ENCODE measurements around the gene IRF9.

The IRF9 gene

DNA sequence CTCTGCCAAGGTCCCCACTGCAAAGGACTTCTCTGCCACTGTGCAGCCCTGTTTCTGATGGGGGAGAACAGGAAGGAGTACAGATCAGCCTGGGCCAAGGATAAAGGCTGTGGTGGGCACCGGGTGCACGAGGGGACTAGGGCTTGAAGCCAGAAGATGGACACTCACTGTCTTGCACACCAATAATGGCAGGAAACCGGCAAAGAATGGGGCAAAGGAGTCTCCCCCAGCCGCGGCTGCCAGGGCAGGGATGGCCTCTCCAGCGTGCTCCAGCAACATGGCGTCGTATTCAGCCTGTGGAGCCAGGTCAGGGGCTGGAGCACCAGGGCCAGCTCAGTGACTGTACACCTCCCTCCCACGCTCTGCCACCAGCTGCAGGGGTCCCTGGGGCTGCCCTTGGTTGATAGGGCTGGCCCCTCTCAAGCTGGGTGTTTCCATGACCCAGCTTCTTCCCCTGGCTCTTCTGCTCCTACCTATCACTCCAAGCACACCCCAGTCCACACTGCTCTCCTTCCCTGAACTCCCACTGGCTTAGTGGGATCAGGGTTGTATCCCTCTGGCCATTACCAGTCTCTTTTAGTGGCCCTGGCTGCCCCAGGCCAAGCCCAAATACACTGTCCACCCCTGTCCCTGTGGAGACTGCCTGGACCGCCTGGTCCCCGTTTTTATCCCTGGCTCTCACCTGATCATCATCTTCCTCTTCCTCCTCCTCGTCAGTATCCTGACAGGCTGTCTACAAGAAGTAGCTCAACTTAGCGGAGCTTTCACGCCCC, 21.2 kb downstream of the IRF9 start:
- peaks cover 93% of the 10 kb centered on the region for H3K36me3 ChIP-seq (ENCODE audit: control insufficient read depth, insufficient read depth, low read length)
- no peak overlapping the region for H3K27ac ChIP-seq (ENCODE audit: insufficient read depth, low read length, poor library complexity, severe bottlenecking)

DNA sequence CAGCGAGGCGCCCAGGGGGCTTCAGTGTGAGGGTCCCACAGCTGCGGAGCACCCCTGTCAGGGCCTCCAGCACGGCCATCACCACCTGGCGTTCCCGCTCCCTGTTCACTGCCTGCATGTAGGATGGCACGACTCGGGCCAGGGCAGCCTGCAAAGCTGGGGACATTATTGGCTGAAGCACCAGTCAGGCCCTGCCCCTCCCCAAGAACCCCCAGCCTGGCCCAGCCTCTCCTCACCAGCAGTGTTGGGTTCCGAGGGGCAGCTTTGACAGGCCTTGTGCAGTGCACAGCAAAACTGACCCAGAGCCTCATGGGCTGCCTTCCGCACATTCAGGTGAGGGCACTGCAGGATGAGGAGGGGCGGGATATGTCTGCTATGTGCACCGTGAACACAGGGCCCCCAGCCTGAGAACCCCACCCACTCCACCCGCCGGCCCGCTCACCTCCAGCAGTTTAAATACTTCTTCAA, 22.0 kb downstream of the IRF9 start:
- Histone ChIP-seq H3K27me3 (replicated peaks; ENCODE audit: control insufficient read depth, insufficient read depth, low read length, poor library complexity, severe bottlenecking) (no peaks in the 10 kb centered on the region), H3K4me3 (ENCODE audit: insufficient read depth, low read depth, low read length, poor library complexity, severe bottlenecking) (no peak overlapping the region), H3K36me3 (ENCODE audit: control insufficient read depth, insufficient read depth, low read length) (peaks cover 87% of the 10 kb centered on the region), H3K4me1 (ENCODE audit: control insufficient read depth, insufficient read depth, low read length, poor library complexity, severe bottlenecking) (peaks cover 8% of the 10 kb centered on the region), H3K27ac (ENCODE audit: insufficient read depth, low read length, poor library complexity, severe bottlenecking) (no peak overlapping the region), H3K9me3 (ENCODE audit: control insufficient read depth, low read length) (no peaks in the 10 kb centered on the region)
- DNase-seq = no peak

More for the DNA sequence above, 21.2 kb downstream of the IRF9 start:
- H3K4me3 ChIP-seq (ENCODE audit: insufficient read depth, low read depth, low read length, poor library complexity, severe bottlenecking) = no peak overlapping the region
- no peak for DNase-seq
- H3K27me3 ChIP-seq (replicated peaks; ENCODE audit: control insufficient read depth, insufficient read depth, low read length, poor library complexity, severe bottlenecking) = no peaks in the 10 kb centered on the region
- H3K9me3 ChIP-seq (ENCODE audit: control insufficient read depth, low read length) = no peaks in the 10 kb centered on the region
- H3K4me1 ChIP-seq (ENCODE audit: control insufficient read depth, insufficient read depth, low read length, poor library complexity, severe bottlenecking) = peaks cover under 1% of the 10 kb centered on the region

DNA sequence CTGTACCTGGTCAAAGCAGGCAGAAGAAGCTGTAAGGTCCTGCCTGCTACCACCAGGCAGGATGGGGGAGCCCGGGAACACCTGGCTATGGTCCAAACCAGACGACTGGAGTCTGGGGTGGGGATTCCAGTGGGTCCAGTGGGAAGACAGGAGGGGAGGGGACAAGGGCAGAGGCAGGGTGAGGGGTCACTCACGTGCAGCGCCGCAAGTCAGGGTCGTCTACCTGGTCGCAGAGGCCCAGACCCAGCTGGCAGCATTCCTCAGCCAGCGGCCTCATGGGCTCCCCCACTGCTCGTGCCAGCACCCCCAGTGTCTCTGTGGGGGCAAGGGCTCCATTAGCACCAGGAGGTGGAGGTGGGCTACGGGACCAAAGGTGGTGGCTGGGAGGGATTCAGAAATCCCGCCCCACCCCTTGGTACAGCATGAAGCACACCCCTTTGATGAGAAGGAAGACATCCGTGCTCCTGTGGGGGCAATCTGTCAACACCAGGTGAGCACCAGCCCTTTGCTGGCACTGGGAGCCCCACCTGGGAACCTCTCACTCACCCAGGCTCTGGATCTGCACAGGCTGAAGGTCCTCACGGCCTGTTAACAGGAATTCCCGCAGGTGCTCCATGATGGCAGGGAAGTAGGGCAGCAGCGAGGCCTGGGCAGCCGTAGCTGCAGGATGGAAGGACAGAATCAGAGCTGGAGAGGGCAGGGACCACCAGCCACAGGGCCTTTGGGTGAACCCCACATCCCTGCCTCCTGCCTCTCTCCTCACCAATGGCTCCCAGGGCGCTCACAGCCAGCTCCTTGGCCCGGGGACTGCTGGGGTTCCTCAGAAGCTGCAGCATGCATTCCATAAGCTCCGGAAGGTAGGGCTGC, 23.3 kb downstream of the IRF9 start:
- no peak overlapping the region for H3K4me3 ChIP-seq (ENCODE audit: insufficient read depth, low read depth, low read length, poor library complexity, severe bottlenecking)
- H3K27ac ChIP-seq (ENCODE audit: insufficient read depth, low read length, poor library complexity, severe bottlenecking) = no peak overlapping the region
- DNase-seq = no peak
- no peaks in the 10 kb centered on the region for H3K9me3 ChIP-seq (ENCODE audit: control insufficient read depth, low read length)
- H3K36me3 ChIP-seq (ENCODE audit: control insufficient read depth, insufficient read depth, low read length) = peaks cover 75% of the 10 kb centered on the region
- no peaks in the 10 kb centered on the region for H3K27me3 ChIP-seq (replicated peaks; ENCODE audit: control insufficient read depth, insufficient read depth, low read length, poor library complexity, severe bottlenecking)
- peaks cover 19% of the 10 kb centered on the region for H3K4me1 ChIP-seq (ENCODE audit: control insufficient read depth, insufficient read depth, low read length, poor library complexity, severe bottlenecking)

DNA sequence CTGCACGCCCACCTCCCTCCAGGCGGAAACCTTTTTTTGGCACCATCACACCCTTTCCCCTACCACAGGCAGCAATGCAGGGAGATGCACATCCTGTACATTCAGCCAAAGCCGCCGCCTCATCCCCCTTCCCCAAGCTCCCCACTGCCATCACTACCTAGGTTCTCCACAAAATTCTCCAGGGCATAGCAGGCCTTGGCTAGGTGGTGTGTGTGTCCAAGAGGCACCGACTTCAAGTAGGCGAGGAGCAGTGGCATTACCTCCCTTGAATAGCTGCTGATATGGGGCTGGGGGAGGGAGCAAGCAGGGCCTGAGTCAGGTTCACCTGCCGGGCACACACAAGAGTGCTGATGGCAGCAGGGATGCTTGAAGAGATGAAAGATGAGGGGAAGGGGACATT, 24.0 kb downstream of the IRF9 start:
- peaks cover 71% of the 10 kb centered on the region for H3K36me3 ChIP-seq (ENCODE audit: control insufficient read depth, insufficient read depth, low read length)
- no peak overlapping the region for H3K27ac ChIP-seq (ENCODE audit: insufficient read depth, low read length, poor library complexity, severe bottlenecking)
- H3K9me3 ChIP-seq (ENCODE audit: control insufficient read depth, low read length) = no peaks in the 10 kb centered on the region

DNA sequence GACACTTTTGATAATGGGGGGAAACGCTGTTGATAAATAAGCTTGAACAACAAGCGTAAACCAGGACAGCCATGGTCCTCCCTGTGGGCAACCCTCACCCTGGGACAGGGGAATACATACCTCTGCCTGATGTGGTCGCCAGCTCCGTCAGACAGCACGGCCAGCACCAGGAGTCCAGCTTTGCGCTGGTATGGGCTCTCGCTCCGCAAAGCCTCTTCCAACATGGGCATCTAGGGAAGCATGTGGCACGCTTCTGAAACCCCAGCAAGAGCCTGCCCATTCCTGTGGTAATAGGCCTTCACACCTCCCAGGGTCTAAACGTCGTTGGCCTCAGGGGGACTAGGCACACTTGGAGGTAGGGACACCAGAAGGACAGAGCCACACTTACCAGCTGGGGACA, 24.7 kb downstream of the IRF9 start:
- DNase-seq = no peak
- Histone ChIP-seq H3K4me3 (ENCODE audit: insufficient read depth, low read depth, low read length, poor library complexity, severe bottlenecking) (no peak overlapping the region), H3K27me3 (replicated peaks; ENCODE audit: control insufficient read depth, insufficient read depth, low read length, poor library complexity, severe bottlenecking) (no peaks in the 10 kb centered on the region), H3K4me1 (ENCODE audit: control insufficient read depth, insufficient read depth, low read length, poor library complexity, severe bottlenecking) (peaks cover 19% of the 10 kb centered on the region), H3K27ac (ENCODE audit: insufficient read depth, low read length, poor library complexity, severe bottlenecking) (no peak overlapping the region), H3K9me3 (ENCODE audit: control insufficient read depth, low read length) (no peaks in the 10 kb centered on the region), H3K36me3 (ENCODE audit: control insufficient read depth, insufficient read depth, low read length) (peaks cover 68% of the 10 kb centered on the region)

More for the DNA sequence above, 24.0 kb downstream of the IRF9 start:
- Histone ChIP-seq H3K27me3 (replicated peaks; ENCODE audit: control insufficient read depth, insufficient read depth, low read length, poor library complexity, severe bottlenecking) (no peaks in the 10 kb centered on the region), H3K4me1 (ENCODE audit: control insufficient read depth, insufficient read depth, low read length, poor library complexity, severe bottlenecking) (peaks cover 19% of the 10 kb centered on the region), H3K4me3 (ENCODE audit: insufficient read depth, low read depth, low read length, poor library complexity, severe bottlenecking) (no peak overlapping the region)
- no peak for DNase-seq

DNA sequence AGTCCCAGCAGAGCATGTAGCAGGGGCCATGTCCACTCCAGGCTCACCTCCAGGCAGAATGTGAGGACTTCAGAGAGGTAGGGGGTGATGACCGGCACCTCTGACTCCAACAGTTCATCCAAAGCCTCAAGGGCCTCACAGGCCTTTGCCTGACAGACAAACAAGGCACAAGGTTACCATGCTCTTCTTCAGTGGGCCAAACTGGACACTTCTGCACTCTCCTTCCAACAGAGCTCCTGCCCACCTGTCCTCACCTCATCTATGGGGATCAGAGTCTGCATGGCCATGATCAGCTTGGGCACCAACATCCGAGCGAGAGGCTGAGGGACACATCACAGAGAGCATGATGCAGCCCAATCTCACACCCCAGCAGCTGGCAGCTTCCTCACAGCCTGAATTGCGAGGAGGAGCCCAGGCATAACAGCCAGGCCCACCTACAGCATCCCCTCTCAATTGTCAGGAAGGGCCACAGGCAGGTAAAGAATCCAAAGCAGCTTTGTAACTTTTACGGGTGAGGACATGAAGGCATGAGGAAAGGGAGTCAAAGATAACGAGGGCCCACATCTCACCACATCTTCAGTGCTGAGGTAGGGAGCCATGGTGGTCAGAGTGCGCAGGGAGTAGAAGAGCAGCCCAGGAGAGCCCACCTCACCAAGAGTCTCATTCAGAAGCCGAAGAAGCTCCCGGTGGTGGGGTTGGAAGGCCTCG, 25.9 kb downstream of the IRF9 start:
- no peak for DNase-seq
- H3K9me3 ChIP-seq (ENCODE audit: control insufficient read depth, low read length) = no peaks in the 10 kb centered on the region
- peak overlapping the region; percentile 81 for H3K27ac ChIP-seq (ENCODE audit: insufficient read depth, low read length, poor library complexity, severe bottlenecking)
- H3K4me1 ChIP-seq (ENCODE audit: control insufficient read depth, insufficient read depth, low read length, poor library complexity, severe bottlenecking) = peaks cover 19% of the 10 kb centered on the region
- no peaks in the 10 kb centered on the region for H3K27me3 ChIP-seq (replicated peaks; ENCODE audit: control insufficient read depth, insufficient read depth, low read length, poor library complexity, severe bottlenecking)
- no peak overlapping the region for H3K4me3 ChIP-seq (ENCODE audit: insufficient read depth, low read depth, low read length, poor library complexity, severe bottlenecking)
- H3K36me3 ChIP-seq (ENCODE audit: control insufficient read depth, insufficient read depth, low read length) = peaks cover 55% of the 10 kb centered on the region

DNA sequence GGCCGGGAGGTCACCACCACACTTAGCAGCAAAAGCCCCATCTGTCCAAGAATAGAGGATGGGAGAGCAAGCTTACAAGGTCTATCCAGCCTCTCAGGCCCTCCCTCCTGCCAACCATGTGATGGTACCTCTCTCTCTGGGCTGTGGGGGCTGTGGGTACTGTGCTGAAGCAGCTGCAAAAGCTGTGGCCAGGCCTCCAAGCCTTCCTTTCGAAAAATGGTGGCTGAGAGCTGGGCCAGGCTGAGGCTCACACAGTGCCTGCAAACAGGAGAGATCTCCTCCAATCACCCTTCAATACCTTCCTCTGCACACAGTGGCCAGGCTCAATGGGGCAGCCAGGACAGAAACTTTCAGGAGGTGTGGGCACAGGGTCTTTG, 26.5 kb downstream of the IRF9 start:
- Histone ChIP-seq H3K36me3 (ENCODE audit: control insufficient read depth, insufficient read depth, low read length) (peaks cover 53% of the 10 kb centered on the region), H3K27ac (ENCODE audit: insufficient read depth, low read length, poor library complexity, severe bottlenecking) (peak overlapping the region; percentile 81), H3K9me3 (ENCODE audit: control insufficient read depth, low read length) (no peaks in the 10 kb centered on the region), H3K4me1 (ENCODE audit: control insufficient read depth, insufficient read depth, low read length, poor library complexity, severe bottlenecking) (peaks cover 19% of the 10 kb centered on the region), H3K27me3 (replicated peaks; ENCODE audit: control insufficient read depth, insufficient read depth, low read length, poor library complexity, severe bottlenecking) (no peaks in the 10 kb centered on the region), H3K4me3 (ENCODE audit: insufficient read depth, low read depth, low read length, poor library complexity, severe bottlenecking) (peak overlapping the region; percentile 74)
- DNase-seq = no peak

DNA sequence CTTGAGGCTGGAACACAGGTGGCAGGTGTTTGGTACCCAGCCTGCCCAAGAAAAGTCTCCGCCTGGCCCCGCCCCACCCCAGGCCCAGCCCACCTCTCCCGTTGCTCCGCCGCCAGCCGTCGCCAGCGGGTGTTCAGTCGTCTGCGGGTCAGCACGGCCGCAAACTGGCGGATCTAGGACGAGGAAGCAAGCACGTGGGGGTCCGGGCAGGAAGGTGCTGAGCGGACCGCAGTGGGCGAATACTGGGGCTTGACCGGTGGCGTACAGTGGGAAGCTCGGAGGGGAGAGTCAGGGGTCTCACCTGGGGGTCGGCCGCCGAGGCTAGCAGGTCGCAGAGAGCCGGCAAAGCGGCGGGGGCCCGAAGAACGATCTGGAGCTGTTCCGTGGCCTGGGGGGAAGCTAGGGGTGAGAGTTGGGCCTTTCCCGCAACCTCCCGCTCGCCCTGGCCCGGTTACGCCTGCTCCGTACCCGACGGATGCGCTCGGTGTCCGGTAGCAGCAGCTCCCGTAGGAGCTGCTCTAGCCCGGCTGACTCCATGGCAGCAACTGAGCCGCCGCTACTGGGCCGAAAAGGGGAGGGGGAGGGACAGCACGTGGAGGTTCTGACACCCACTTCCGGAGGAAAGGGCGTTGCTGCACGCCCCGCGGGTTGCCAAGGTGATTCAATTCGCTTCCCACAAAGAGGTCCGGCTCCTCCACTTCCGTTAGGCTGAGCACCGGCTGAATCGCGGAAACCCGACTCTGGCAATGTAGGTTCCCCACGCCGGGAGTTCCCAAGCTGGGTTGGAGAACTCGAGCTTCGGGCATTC, 27.4 kb downstream of the IRF9 start, which contains the start of gene IPO4:
IPO4 (minus strand) TSS at position 566 of the 808 bp plus-strand sequence; CDS start at position 537, 29 bp downstream.
- DNase-seq = peak; percentile 92 to 95 (median 94)
- no peaks in the 10 kb centered on the region for H3K27me3 ChIP-seq (replicated peaks; ENCODE audit: control insufficient read depth, insufficient read depth, low read length, poor library complexity, severe bottlenecking)
- peaks cover 19% of the 10 kb centered on the region for H3K4me1 ChIP-seq (ENCODE audit: control insufficient read depth, insufficient read depth, low read length, poor library complexity, severe bottlenecking)
- peak within 1 kb of the TSS; percentile 74 for H3K4me3 ChIP-seq (ENCODE audit: insufficient read depth, low read depth, low read length, poor library complexity, severe bottlenecking)
- peaks cover 46% of the 10 kb centered on the region for H3K36me3 ChIP-seq (ENCODE audit: control insufficient read depth, insufficient read depth, low read length)
- no peaks in the 10 kb centered on the region for H3K9me3 ChIP-seq (ENCODE audit: control insufficient read depth, low read length)
- peak within 1 kb of the TSS; percentile 81 for H3K27ac ChIP-seq (ENCODE audit: insufficient read depth, low read length, poor library complexity, severe bottlenecking)

DNA sequence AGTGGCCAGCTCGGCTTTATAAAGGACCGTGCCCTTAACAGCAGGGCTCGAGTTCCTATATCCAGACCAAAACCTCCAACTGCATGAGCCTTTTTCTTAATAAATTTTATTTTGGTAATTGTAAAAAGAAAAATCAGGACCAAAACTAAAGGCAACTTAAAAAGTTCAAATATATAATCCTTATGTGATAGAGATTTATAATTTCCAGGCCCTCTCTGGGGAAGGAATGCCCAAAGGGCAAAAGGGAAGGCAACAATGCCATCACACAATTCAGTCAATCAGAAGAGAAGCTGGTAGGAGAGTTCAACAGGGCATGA, 28.0 kb downstream of the IRF9 start:
- Histone ChIP-seq H3K4me3 (ENCODE audit: insufficient read depth, low read depth, low read length, poor library complexity, severe bottlenecking) (peak overlapping the region; percentile 74), H3K27ac (ENCODE audit: insufficient read depth, low read length, poor library complexity, severe bottlenecking) (peak overlapping the region; percentile 81)
- DNase-seq = no peak

More for the DNA sequence above, 28.0 kb downstream of the IRF9 start:
- Histone ChIP-seq H3K27me3 (replicated peaks; ENCODE audit: control insufficient read depth, insufficient read depth, low read length, poor library complexity, severe bottlenecking) (no peaks in the 10 kb centered on the region), H3K36me3 (ENCODE audit: control insufficient read depth, insufficient read depth, low read length) (peaks cover 41% of the 10 kb centered on the region), H3K9me3 (ENCODE audit: control insufficient read depth, low read length) (no peaks in the 10 kb centered on the region), H3K4me1 (ENCODE audit: control insufficient read depth, insufficient read depth, low read length, poor library complexity, severe bottlenecking) (peaks cover 19% of the 10 kb centered on the region)
